WTC11 (cell line): Measurements from ENCODE around the gene SLC35G2. TPM values are rescaled to one million over a fixed set of nuclear protein-coding genes. Genes with fewer than 3 reads are reported as not detected.

Experiments used
- ATAC-seq: fragments of 200-7000 bp; cut with Tn5 transposase; 2 replicates; pipeline ENCODE4 v1.10.0; 2021; ENCODE audit warnings: mild to moderate bottlenecking, moderate library complexity
- Bru-seq: library from RNA; stranded (reverse); fragments of 400-500 nt; gene quantifications from one replicate; lab custom pipeline; 2021; lab: Mats Ljungman, UMichigan
- CTCF ChIA-PET: fragments of 300-600 bp; sonication (Branson Sonifier 250); formaldehyde crosslinking; loops from one replicate; lab custom pipeline; 2021; ENCODE audit warnings: antibody characterized with exemption; lab: Charles Lee
- POLR2A ChIA-PET: fragments of 350-600 bp; sonication (Branson Sonifier 250); formaldehyde crosslinking; loops from one replicate; lab custom pipeline; 2021; ENCODE audit warnings: antibody characterized with exemption; lab: Charles Lee
- DNase-seq: peaks from one replicate; pipeline ENCODE4 v3.0.0; 2021; ENCODE audit warnings: low spot score
- H3K27ac Mint-ChIP-seq: 2 replicates; pipeline ENCODE4 v1.8.0; 2021; ENCODE audit warnings: mixed read lengths
- H3K27me3 Mint-ChIP-seq: 2 replicates; pipeline ENCODE4 v1.8.0; 2021; ENCODE audit warnings: low read depth, mild to moderate bottlenecking, moderate library complexity, mixed read lengths
- H3K36me3 Mint-ChIP-seq: 2 replicates; pipeline ENCODE4 v1.8.0; 2021; ENCODE audit warnings: mixed read lengths
- H3K4me1 Mint-ChIP-seq: 2 replicates; pipeline ENCODE4 v1.8.0; 2022; ENCODE audit warnings: mixed read lengths
- H3K4me3 Mint-ChIP-seq: 2 replicates; pipeline ENCODE4 v1.8.0; 2021; ENCODE audit warnings: mild to moderate bottlenecking, moderate library complexity, mixed read lengths
- H3K9me3 Mint-ChIP-seq: 2 replicates; pipeline ENCODE4 v1.8.0; 2021; ENCODE audit warnings: mixed read lengths
- AR ChIP-seq: fragments of 250-450 bp; sonication (Bioruptor Pico); IDR thresholded peaks from 2 replicates; pipeline ENCODE4 v1.9.0; 2021; ENCODE audit warnings: mild to moderate bottlenecking
- ATF3 ChIP-seq: sonication (generic); formaldehyde crosslinking; conservative IDR thresholded peaks from 2 replicates; pipeline ENCODE4 v1.8.1; 2022; ENCODE audit warnings: mild to moderate bottlenecking, missing genetic modification reagents
- CREB1 ChIP-seq: sonication (generic); formaldehyde crosslinking; IDR thresholded peaks from 2 replicates; pipeline ENCODE4 v1.8.0; 2023; ENCODE audit warnings: mild to moderate bottlenecking, missing genetic modification reagents
- ERG ChIP-seq: fragments of 250-450 bp; sonication (Bioruptor Pico); IDR thresholded peaks from 2 replicates; pipeline ENCODE4 v1.8.0; 2021; ENCODE audit warnings: mild to moderate bottlenecking
- ESRRA ChIP-seq: sonication (generic); formaldehyde crosslinking; IDR thresholded peaks from 2 replicates; pipeline ENCODE4 v1.8.1; 2022; ENCODE audit warnings: mild to moderate bottlenecking, missing genetic modification reagents, borderline replicate concordance
- ETV6 ChIP-seq: sonication (generic); formaldehyde crosslinking; IDR thresholded peaks from 2 replicates; pipeline ENCODE4 v1.8.1; 2022; ENCODE audit warnings: mild to moderate bottlenecking, missing genetic modification reagents
- FOXP1 ChIP-seq: sonication (generic); formaldehyde crosslinking; IDR thresholded peaks from 2 replicates; pipeline ENCODE4 v1.8.0; 2022; ENCODE audit warnings: missing genetic modification reagents, mild to moderate bottlenecking, moderate library complexity, borderline replicate concordance
- GABPB1 ChIP-seq: sonication (generic); formaldehyde crosslinking; IDR thresholded peaks from 2 replicates; pipeline ENCODE4 v1.8.1; 2023; ENCODE audit warnings: mild to moderate bottlenecking, missing genetic modification reagents
- GTF2I ChIP-seq: fragments of 250-450 bp; sonication (Bioruptor Pico); conservative IDR thresholded peaks from 2 replicates; pipeline ENCODE4 v1.4.0; 2021; ENCODE audit warnings: mild to moderate bottlenecking
- HMGXB4 ChIP-seq: sonication (generic); formaldehyde crosslinking; IDR thresholded peaks from 2 replicates; pipeline ENCODE4 v1.8.1; 2023; ENCODE audit warnings: mild to moderate bottlenecking, moderate library complexity, missing genetic modification reagents
- IRF1 ChIP-seq: sonication (generic); formaldehyde crosslinking; IDR thresholded peaks from 2 replicates; pipeline ENCODE4 v1.8.0; 2023; ENCODE audit warnings: missing genetic modification reagents
- MAX ChIP-seq: sonication (generic); formaldehyde crosslinking; IDR thresholded peaks from 2 replicates; pipeline ENCODE4 v1.8.0; 2022; ENCODE audit warnings: mild to moderate bottlenecking, missing genetic modification reagents
- MLX ChIP-seq: sonication (generic); formaldehyde crosslinking; IDR thresholded peaks from 2 replicates; pipeline ENCODE4 v1.8.1; 2023; ENCODE audit warnings: mild to moderate bottlenecking, missing genetic modification reagents, moderate library complexity
- MYBL2 ChIP-seq: sonication (generic); formaldehyde crosslinking; IDR thresholded peaks from 2 replicates; pipeline ENCODE4 v1.8.1; 2023; ENCODE audit warnings: mild to moderate bottlenecking, moderate library complexity, missing genetic modification reagents
- NR2C2 ChIP-seq: sonication (generic); formaldehyde crosslinking; IDR thresholded peaks from 2 replicates; pipeline ENCODE4 v1.8.0; 2022; ENCODE audit warnings: mild to moderate bottlenecking, missing genetic modification reagents
- PRRX2 ChIP-seq: fragments of 250-450 bp; sonication (Bioruptor Pico); IDR thresholded peaks from 2 replicates; pipeline ENCODE4 v1.8.0; 2021; ENCODE audit warnings: mild to moderate bottlenecking
- SMAD4 ChIP-seq: sonication (generic); formaldehyde crosslinking; IDR thresholded peaks from 2 replicates; pipeline ENCODE4 v1.8.0; 2022; ENCODE audit warnings: mild to moderate bottlenecking, missing genetic modification reagents
- STAT6 ChIP-seq: sonication (generic); formaldehyde crosslinking; conservative IDR thresholded peaks from 2 replicates; pipeline ENCODE4 v1.8.1; 2023; ENCODE audit warnings: mild to moderate bottlenecking, low read depth, missing genetic modification reagents, moderate library complexity
- TP53 ChIP-seq: sonication (generic); formaldehyde crosslinking; IDR thresholded peaks from 2 replicates; pipeline ENCODE4 v1.8.1; 2023; ENCODE audit warnings: mild to moderate bottlenecking, missing genetic modification reagents
- USF1 ChIP-seq: sonication (generic); formaldehyde crosslinking; IDR thresholded peaks from 2 replicates; pipeline ENCODE4 v1.8.0; 2022; ENCODE audit warnings: mild to moderate bottlenecking, missing genetic modification reagents
- ZNF232 ChIP-seq: sonication (generic); formaldehyde crosslinking; IDR thresholded peaks from 2 replicates; pipeline ENCODE4 v1.8.0; 2022; ENCODE audit warnings: mild to moderate bottlenecking, missing genetic modification reagents
- ZNF512 ChIP-seq: sonication (generic); formaldehyde crosslinking; IDR thresholded peaks from 2 replicates; pipeline ENCODE4 v1.8.1; 2022; ENCODE audit warnings: missing genetic modification reagents, borderline replicate concordance
- long read RNA-seq, 3 experiments: library from RNA in 1 of 3; library from capped mRNA in 1 of 3; library from polyadenylated mRNA in 1 of 3; unstranded in 2 of 3; stranded (forward) in 1 of 3; transcript quantifications; one replicate each; pipeline ENCODE4 v2.0.0, GENCODE V29; 2021
- total RNA-seq: library from RNA; stranded (reverse); gene quantifications from 3 replicates; pipeline ENCODE4 v1.2.3, GENCODE V29; 2021

SLC35G2 gene
- 3.3 to 3.6 TPM (median 3.6 TPM) in 3 replicates for total RNA-seq
- percentile 63 among the genes with signal in this experiment for Bru-seq, nascent RNA
- long read RNA-seq, experiment 1, partial matches to known transcripts, result 0 of 10 reads
- long read RNA-seq, experiment 1, other reads (novel, unspliced or antisense), result 6 of 10 reads
- long read RNA-seq, experiment 2, partial matches to known transcripts, result 2 of 4 reads
- long read RNA-seq, experiment 2, other reads (novel, unspliced or antisense), result 1 of 4 reads
- long read RNA-seq, experiment 3, transcript SLC35G2-201 (2 exons, 1,577 nt), result major isoform, 12 of 16 reads
- long read RNA-seq, experiment 3, partial matches to known transcripts, result 0 of 16 reads
- long read RNA-seq, experiment 3, other reads (novel, unspliced or antisense), result 3 of 16 reads

- ChIA-PET POLR2A (interaction anchor here (0.5 kb wide), 1 partner anchor 620 kb away, joined by 12 read pairs; no protein-coding TSS in a partner anchor), CTCF (interaction anchor here (1.0 kb wide), 2 partner anchors 67 to 195 kb away, joined by 4 to 6 read pairs; partner anchors contain the start of gene STAG1)
- peaks cover 11% of the 10 kb centered on the region for H3K36me3 Mint-ChIP-seq
- DNase-seq (peak; percentile 78), ATAC-seq (peak; percentile 78)
- peak within 1 kb of the TSS; percentile 87 for H3K4me3 Mint-ChIP-seq
- peaks cover 31% of the 10 kb centered on the region for H3K27me3 Mint-ChIP-seq
- peak within 1 kb of the TSS; percentile 54; the same call in 1 of the 2 replicates for H3K27ac Mint-ChIP-seq
- peaks cover 16% of the 10 kb centered on the region for H3K9me3 Mint-ChIP-seq
- peaks cover 24% of the 10 kb centered on the region for H3K4me1 Mint-ChIP-seq
- TF ChIP-seq ERG (CRISPR knock-in tag), result no peak
- 0 out of 2 replicates have a peak, but pooled peaks have one; percentile 27 for TF ChIP-seq ZNF232 (CRISPR knock-in tag)
- TF ChIP-seq HMGXB4, result no peak; the same call in 1 of the 2 replicates
- TF ChIP-seq TP53, result 0 out of 2 replicates have a peak, but pooled peaks have one; percentile 31
- no peak for TF ChIP-seq MLX (CRISPR knock-in tag)
- TF ChIP-seq USF1 (CRISPR knock-in tag), result no peak
- TF ChIP-seq IRF1, result no peak
- TF ChIP-seq ZNF512 (CRISPR knock-in tag), result no peak
- TF ChIP-seq GTF2I (CRISPR knock-in tag), result no peak
- no peak for TF ChIP-seq PRRX2 (CRISPR knock-in tag)
- TF ChIP-seq CREB1 (CRISPR knock-in tag), result no peak
- TF ChIP-seq ESRRA (CRISPR knock-in tag), result no peak
- TF ChIP-seq AR (CRISPR knock-in tag), result no peak
- TF ChIP-seq GABPB1 (CRISPR knock-in tag), result no peak
- TF ChIP-seq MAX (CRISPR knock-in tag), result peak; percentile 13; the same call in 1 of the 2 replicates
- no peak for TF ChIP-seq ATF3
- TF ChIP-seq MYBL2 (CRISPR knock-in tag), result no peak
- peak; percentile 26; the same call in 1 of the 2 replicates for TF ChIP-seq FOXP1 (CRISPR knock-in tag)
- no peak for TF ChIP-seq SMAD4 (CRISPR knock-in tag)
- no peak for TF ChIP-seq NR2C2
- 0 out of 2 replicates have a peak, but pooled peaks have one; percentile 19 for TF ChIP-seq ETV6 (CRISPR knock-in tag)
- no peak for TF ChIP-seq STAT6 (CRISPR knock-in tag)
These were observed at the start of gene SLC35G2 for GRCh38 chr3:136818769-136819391. Gene SLC35G2, plus strand, starts transcription at chr3:136819126. Its CDS starts 35,335 bp downstream, at chr3:136854461.
